ENCODE measurements around the gene MAFF.
"Not testable (repeated sequence)": the region's sequence is repeated elsewhere in the genome, so short reads cannot be mapped to it uniquely, and the experiment has no call there.

MAFF gene

GRCh38 chr22:38172832-38173640 lies 28.8 kb upstream of the MAFF start:
- ChIA-PET POLR2A (no interaction called here), CTCF (interaction anchor here (1.5 kb wide), 1 partner anchor 58 kb away, joined by 5 read pairs; no protein-coding TSS in a partner anchor)
- no peak for DNase-seq (ENCODE audit: extremely low spot score)
- TF ChIP-seq CTCF (IDR thresholded peaks at IDR 0.05; ENCODE audit: control extremely low read depth, extremely low read depth, low read depth, missing control alignments): no peak

GRCh38 chr22:38173641-38173906 lies 28.2 kb upstream of the MAFF start:
- POLR2A ChIA-PET: no interaction called here
- no peak for TF ChIP-seq CTCF (IDR thresholded peaks at IDR 0.05; ENCODE audit: control extremely low read depth, extremely low read depth, low read depth, missing control alignments)
- CTCF ChIA-PET: interaction anchor here (1.5 kb wide), 1 partner anchor 59 kb away, joined by 5 read pairs; no protein-coding TSS in a partner anchor
- DNase-seq (ENCODE audit: extremely low spot score): no peak

GRCh38 chr22:38174626-38175025 lies 27.2 kb upstream of the MAFF start:
- POLR2A ChIA-PET: no interaction called here
- TF ChIP-seq CTCF (IDR thresholded peaks at IDR 0.05; ENCODE audit: control extremely low read depth, extremely low read depth, low read depth, missing control alignments): no peak
- DNase-seq (ENCODE audit: extremely low spot score): no peak
- CTCF ChIA-PET: interaction anchor here (1.9 kb wide), 1 partner anchor 122 kb away, joined by 6 read pairs; no protein-coding TSS in a partner anchor

GRCh38 chr22:38175206-38176118 lies 26.3 kb upstream of the MAFF start:
- no peak for DNase-seq (ENCODE audit: extremely low spot score)
- POLR2A ChIA-PET: no interaction called here
- no peak for TF ChIP-seq CTCF (IDR thresholded peaks at IDR 0.05; ENCODE audit: control extremely low read depth, extremely low read depth, low read depth, missing control alignments)
- CTCF ChIA-PET: interaction anchor here (0.8 to 1.9 kb wide), 5 partner anchors 9 to 123 kb away, joined by 3 to 6 read pairs (median 3); no protein-coding TSS in a partner anchor

GRCh38 chr22:38176170-38176741 lies 25.5 kb upstream of the MAFF start:
- TF ChIP-seq CTCF (IDR thresholded peaks at IDR 0.05; ENCODE audit: control extremely low read depth, extremely low read depth, low read depth, missing control alignments): no peak
- DNase-seq (ENCODE audit: extremely low spot score): peak; percentile 50
- CTCF ChIA-PET: interaction anchor here (0.8 to 1.4 kb wide), 4 partner anchors 10 to 62 kb away, joined by 3 to 4 read pairs (median 3); no protein-coding TSS in a partner anchor
- POLR2A ChIA-PET: interaction anchor here (0.6 kb wide), 1 partner anchor 40 kb away, joined by 4 read pairs; no protein-coding TSS in a partner anchor

GRCh38 chr22:38177044-38177443 lies 24.8 kb upstream of the MAFF start:
- POLR2A ChIA-PET: no interaction called here
- CTCF ChIA-PET: interaction anchor here (1.3 kb wide), 1 partner anchor 26 kb away, joined by 3 read pairs; no protein-coding TSS in a partner anchor

GRCh38 chr22:38177571-38177925 lies 24.2 kb upstream of the MAFF start:
- POLR2A ChIA-PET; DNase-seq (ENCODE audit: extremely low spot score): not testable (repeated sequence)
- CTCF ChIA-PET: interaction anchor here (1.2 kb wide), 1 partner anchor 64 kb away, joined by 3 read pairs; no protein-coding TSS in a partner anchor

More at GRCh38 chr22:38177044-38177443, 24.8 kb upstream of the MAFF start:
- DNase-seq (ENCODE audit: extremely low spot score): no peak
- no peak for TF ChIP-seq CTCF (IDR thresholded peaks at IDR 0.05; ENCODE audit: control extremely low read depth, extremely low read depth, low read depth, missing control alignments)
